ENCODE results near the gene CXXC5. TPM values are rescaled to one million over a fixed set of nuclear protein-coding genes. Genes with fewer than 3 reads are reported as not detected.

The CXXC5 gene
- total and polyA plus RNA-seq, 9 of the 15 experiments (the other 6 are each of a cell fraction or from before 2014, with no cell fraction given): 1.9 to 123 (median 45.8) TPM

- TF ChIP-seq, protein P1, sequence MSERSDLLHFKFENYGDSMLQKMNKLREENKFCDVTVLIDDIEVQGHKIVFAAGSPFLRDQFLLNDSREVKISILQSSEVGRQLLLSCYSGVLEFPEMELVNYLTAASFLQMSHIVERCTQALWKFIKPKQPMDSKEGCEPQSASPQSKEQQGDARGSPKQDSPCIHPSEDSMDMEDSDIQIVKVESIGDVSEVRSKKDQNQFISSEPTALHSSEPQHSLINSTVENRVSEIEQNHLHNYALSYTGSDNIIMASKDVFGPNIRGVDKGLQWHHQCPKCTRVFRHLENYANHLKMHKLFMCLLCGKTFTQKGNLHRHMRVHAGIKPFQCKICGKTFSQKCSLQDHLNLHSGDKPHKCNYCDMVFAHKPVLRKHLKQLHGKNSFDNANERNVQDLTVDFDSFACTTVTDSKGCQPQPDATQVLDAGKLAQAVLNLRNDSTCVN (CRISPR knock-in tag; IDR thresholded peaks at IDR 0.05): no peak
- TF ChIP-seq POLR3A (IDR thresholded peaks at IDR 0.05; ENCODE audit: borderline replicate concordance, extremely low read depth, insufficient read depth, insufficient read length) (no peak), FOXP1 (CRISPR knock-in tag; IDR thresholded peaks at IDR 0.05) (no peak), ZNF586 (CRISPR knock-in tag; conservative IDR thresholded peaks at IDR 0.05) (no peak), SRSF7 (optimal IDR thresholded peaks at IDR 0.05; ENCODE audit: low read depth, low read length) (no peak), KAT7 (CRISPR knock-in tag; IDR thresholded peaks at IDR 0.05; ENCODE audit: borderline replicate concordance) (no peak), PHF21A (IDR thresholded peaks at IDR 0.05; ENCODE audit: borderline replicate concordance, low read depth) (0 out of 2 replicates have a peak, but pooled peaks have one; percentile 54), ZBTB7A (IDR thresholded peaks at IDR 0.05; ENCODE audit: borderline replicate concordance, control insufficient read depth, low read depth, low read length) (0 out of 2 replicates have a peak, but pooled peaks have one; percentile 67), ILF3 (IDR thresholded peaks at IDR 0.05; ENCODE audit: borderline replicate concordance) (no peak), CEBPB (tag; IDR thresholded peaks at IDR 0.05) (no peak), POLR2AphosphoS5 (IDR thresholded peaks at IDR 0.05; ENCODE audit: control insufficient read depth, insufficient read depth, low read depth, low read length) (peak; percentile 68)
- TF ChIP-seq, protein P2, sequence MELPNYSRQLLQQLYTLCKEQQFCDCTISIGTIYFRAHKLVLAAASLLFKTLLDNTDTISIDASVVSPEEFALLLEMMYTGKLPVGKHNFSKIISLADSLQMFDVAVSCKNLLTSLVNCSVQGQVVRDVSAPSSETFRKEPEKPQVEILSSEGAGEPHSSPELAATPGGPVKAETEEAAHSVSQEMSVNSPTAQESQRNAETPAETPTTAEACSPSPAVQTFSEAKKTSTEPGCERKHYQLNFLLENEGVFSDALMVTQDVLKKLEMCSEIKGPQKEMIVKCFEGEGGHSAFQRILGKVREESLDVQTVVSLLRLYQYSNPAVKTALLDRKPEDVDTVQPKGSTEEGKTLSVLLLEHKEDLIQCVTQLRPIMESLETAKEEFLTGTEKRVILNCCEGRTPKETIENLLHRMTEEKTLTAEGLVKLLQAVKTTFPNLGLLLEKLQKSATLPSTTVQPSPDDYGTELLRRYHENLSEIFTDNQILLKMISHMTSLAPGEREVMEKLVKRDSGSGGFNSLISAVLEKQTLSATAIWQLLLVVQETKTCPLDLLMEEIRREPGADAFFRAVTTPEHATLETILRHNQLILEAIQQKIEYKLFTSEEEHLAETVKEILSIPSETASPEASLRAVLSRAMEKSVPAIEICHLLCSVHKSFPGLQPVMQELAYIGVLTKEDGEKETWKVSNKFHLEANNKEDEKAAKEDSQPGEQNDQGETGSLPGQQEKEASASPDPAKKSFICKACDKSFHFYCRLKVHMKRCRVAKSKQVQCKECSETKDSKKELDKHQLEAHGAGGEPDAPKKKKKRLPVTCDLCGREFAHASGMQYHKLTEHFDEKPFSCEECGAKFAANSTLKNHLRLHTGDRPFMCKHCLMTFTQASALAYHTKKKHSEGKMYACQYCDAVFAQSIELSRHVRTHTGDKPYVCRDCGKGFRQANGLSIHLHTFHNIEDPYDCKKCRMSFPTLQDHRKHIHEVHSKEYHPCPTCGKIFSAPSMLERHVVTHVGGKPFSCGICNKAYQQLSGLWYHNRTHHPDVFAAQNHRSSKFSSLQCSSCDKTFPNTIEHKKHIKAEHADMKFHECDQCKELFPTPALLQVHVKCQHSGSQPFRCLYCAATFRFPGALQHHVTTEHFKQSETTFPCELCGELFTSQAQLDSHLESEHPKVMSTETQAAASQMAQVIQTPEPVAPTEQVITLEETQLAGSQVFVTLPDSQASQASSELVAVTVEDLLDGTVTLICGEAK (IDR thresholded peaks at IDR 0.05): no peak
- TF ChIP-seq, protein P2 (CRISPR knock-in tag; IDR thresholded peaks at IDR 0.05): no peak
- TF ChIP-seq, protein P3, sequence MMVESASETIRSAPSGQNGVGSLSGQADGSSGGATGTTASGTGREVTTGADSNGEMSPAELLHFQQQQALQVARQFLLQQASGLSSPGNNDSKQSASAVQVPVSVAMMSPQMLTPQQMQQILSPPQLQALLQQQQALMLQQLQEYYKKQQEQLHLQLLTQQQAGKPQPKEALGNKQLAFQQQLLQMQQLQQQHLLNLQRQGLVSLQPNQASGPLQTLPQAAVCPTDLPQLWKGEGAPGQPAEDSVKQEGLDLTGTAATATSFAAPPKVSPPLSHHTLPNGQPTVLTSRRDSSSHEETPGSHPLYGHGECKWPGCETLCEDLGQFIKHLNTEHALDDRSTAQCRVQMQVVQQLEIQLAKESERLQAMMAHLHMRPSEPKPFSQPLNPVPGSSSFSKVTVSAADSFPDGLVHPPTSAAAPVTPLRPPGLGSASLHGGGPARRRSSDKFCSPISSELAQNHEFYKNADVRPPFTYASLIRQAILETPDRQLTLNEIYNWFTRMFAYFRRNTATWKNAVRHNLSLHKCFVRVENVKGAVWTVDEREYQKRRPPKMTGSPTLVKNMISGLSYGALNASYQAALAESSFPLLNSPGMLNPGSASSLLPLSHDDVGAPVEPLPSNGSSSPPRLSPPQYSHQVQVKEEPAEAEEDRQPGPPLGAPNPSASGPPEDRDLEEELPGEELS (CRISPR knock-in tag; IDR thresholded peaks at IDR 0.05; ENCODE audit: borderline replicate concordance): no peak
Observed at GRCh38 chr5:139696894-139697658, 48.9 kb downstream of the CXXC5 start (continued).

Measured in K562 (cell line).